MG63 (cell line): ENCODE data around the gene FAM153A. TPM values are rescaled to one million over a fixed set of nuclear protein-coding genes. Genes with fewer than 3 reads are reported as not detected.
"Not testable (repeated sequence)": the region's sequence is repeated elsewhere in the genome, so short reads cannot be mapped to it uniquely, and the experiment has no call there.

Source experiments
- DNase-seq: peaks from one replicate; pipeline ENCODE4 v3.0.0-alpha.2; 2020
- H3K27me3 ChIP-seq: fragments of 250-450 bp; sonication (Bioruptor Pico); 2 replicates; pipeline ENCODE4 v1.5.1; 2020; ENCODE audit warnings: mild to moderate bottlenecking, moderate library complexity
- H3K36me3 ChIP-seq: fragments of 250-450 bp; sonication (Bioruptor Pico); 2 replicates; pipeline ENCODE4 v1.5.1; 2020; ENCODE audit warnings: mild to moderate bottlenecking, moderate library complexity
- H3K4me3 ChIP-seq: fragments of 250-450 bp; sonication (Bioruptor Pico); 2 replicates; pipeline ENCODE4 v1.5.1; 2020; ENCODE audit warnings: mild to moderate bottlenecking, moderate library complexity
- H3K9me3 ChIP-seq: fragments of 250-450 bp; sonication (Bioruptor Pico); 2 replicates; pipeline ENCODE4 v1.5.1; 2020; ENCODE audit warnings: mild to moderate bottlenecking, moderate library complexity
- total RNA-seq: library from RNA; depleted of rRNA; stranded (reverse); fragments of >200 nt; shearing (Covaris generic); gene quantifications from 2 replicates; pipeline ENCODE4 v1.2.3, GENCODE V29; 2014; ENCODE audit warnings: low replicate concordance; rRNA removed

Gene FAM153A
- total RNA-seq: not detected in 2 replicates

- not testable (repeated sequence) for DNase-seq, H3K4me3 ChIP-seq, H3K36me3 ChIP-seq, H3K27me3 ChIP-seq, H3K9me3 ChIP-seq
These were observed at the start of gene FAM153A for GRCh38 chr5:177782792-177783633. FAM153A (minus strand) TSS chr5:177782899.

GRCh38 chr5:177832287-177832686 is 49.6 kb upstream of the FAM153A start:
- H3K27me3 ChIP-seq, DNase-seq, H3K9me3 ChIP-seq, H3K4me3 ChIP-seq, H3K36me3 ChIP-seq: not testable (repeated sequence)

- H3K4me3 ChIP-seq, H3K9me3 ChIP-seq, H3K27me3 ChIP-seq, H3K36me3 ChIP-seq, DNase-seq: not testable (repeated sequence)
These were observed 43.4 kb upstream of the FAM153A start for GRCh38 chr5:177826073-177826472.

GRCh38 chr5:177824776-177825175 is 42.1 kb upstream of the FAM153A start:
- H3K4me3 ChIP-seq, H3K9me3 ChIP-seq, H3K27me3 ChIP-seq, H3K36me3 ChIP-seq, DNase-seq: not testable (repeated sequence)

- not testable (repeated sequence) for H3K4me3 ChIP-seq, H3K27me3 ChIP-seq, DNase-seq, H3K36me3 ChIP-seq, H3K9me3 ChIP-seq
These were observed 39.8 kb upstream of the FAM153A start for GRCh38 chr5:177822489-177822888.

GRCh38 chr5:177819664-177820063 is 37.0 kb upstream of the FAM153A start:
- H3K9me3 ChIP-seq, H3K4me3 ChIP-seq, H3K27me3 ChIP-seq, DNase-seq, H3K36me3 ChIP-seq: not testable (repeated sequence)

- not testable (repeated sequence) for H3K27me3 ChIP-seq, H3K9me3 ChIP-seq, H3K36me3 ChIP-seq, H3K4me3 ChIP-seq, DNase-seq
These were observed 30.2 kb upstream of the FAM153A start for GRCh38 chr5:177812814-177813425.

- H3K27me3 ChIP-seq, H3K9me3 ChIP-seq, H3K36me3 ChIP-seq, H3K4me3 ChIP-seq, DNase-seq: not testable (repeated sequence)
These were observed 29.6 kb upstream of the FAM153A start for GRCh38 chr5:177812160-177812743.

- H3K36me3 ChIP-seq, H3K4me3 ChIP-seq, DNase-seq, H3K9me3 ChIP-seq, H3K27me3 ChIP-seq: not testable (repeated sequence)
These were observed 26.7 kb upstream of the FAM153A start for GRCh38 chr5:177809209-177809913.

- not testable (repeated sequence) for DNase-seq, H3K4me3 ChIP-seq, H3K27me3 ChIP-seq, H3K36me3 ChIP-seq, H3K9me3 ChIP-seq
These were observed 25.7 kb upstream of the FAM153A start for GRCh38 chr5:177808420-177808819.

- DNase-seq, H3K27me3 ChIP-seq: not testable (repeated sequence)
These were observed 24.6 kb upstream of the FAM153A start for GRCh38 chr5:177807265-177807664.

GRCh38 chr5:177801427-177801826 is 18.7 kb upstream of the FAM153A start:
- H3K36me3 ChIP-seq, H3K9me3 ChIP-seq, H3K27me3 ChIP-seq, DNase-seq, H3K4me3 ChIP-seq: not testable (repeated sequence)

More at GRCh38 chr5:177807265-177807664, 24.6 kb upstream of the FAM153A start:
- not testable (repeated sequence) for H3K36me3 ChIP-seq, H3K9me3 ChIP-seq, H3K4me3 ChIP-seq

- DNase-seq, H3K4me3 ChIP-seq, H3K27me3 ChIP-seq, H3K36me3 ChIP-seq, H3K9me3 ChIP-seq: not testable (repeated sequence)
These were observed 15.6 kb upstream of the FAM153A start for GRCh38 chr5:177798237-177798840.

GRCh38 chr5:177793272-177793671 is 10.6 kb upstream of the FAM153A start:
- not testable (repeated sequence) for H3K9me3 ChIP-seq, H3K27me3 ChIP-seq, DNase-seq, H3K36me3 ChIP-seq, H3K4me3 ChIP-seq

GRCh38 chr5:177791649-177792048 is 8.9 kb upstream of the FAM153A start:
- not testable (repeated sequence) for H3K4me3 ChIP-seq, H3K27me3 ChIP-seq, H3K36me3 ChIP-seq, H3K9me3 ChIP-seq, DNase-seq

GRCh38 chr5:177782169-177782568 is 530 bp downstream of the FAM153A start:
- not testable (repeated sequence) for H3K36me3 ChIP-seq

GRCh38 chr5:177771206-177771605 is 11.5 kb downstream of the FAM153A start:
- not testable (repeated sequence) for H3K9me3 ChIP-seq, H3K4me3 ChIP-seq, H3K27me3 ChIP-seq, DNase-seq, H3K36me3 ChIP-seq

More at GRCh38 chr5:177782169-177782568, 530 bp downstream of the FAM153A start:
- not testable (repeated sequence) for H3K27me3 ChIP-seq, H3K9me3 ChIP-seq, DNase-seq, H3K4me3 ChIP-seq
